NCI-H2081 treated with DMSO at 0.1 percent for 48 hours (cell line): Measurements from ENCODE around the gene RBM20.

ENCODE experiments used
- DNase-seq: peaks from one replicate; lab custom pipeline; 2025; lab: John Stamatoyannopoulos, UW

RBM20 gene

DNA sequence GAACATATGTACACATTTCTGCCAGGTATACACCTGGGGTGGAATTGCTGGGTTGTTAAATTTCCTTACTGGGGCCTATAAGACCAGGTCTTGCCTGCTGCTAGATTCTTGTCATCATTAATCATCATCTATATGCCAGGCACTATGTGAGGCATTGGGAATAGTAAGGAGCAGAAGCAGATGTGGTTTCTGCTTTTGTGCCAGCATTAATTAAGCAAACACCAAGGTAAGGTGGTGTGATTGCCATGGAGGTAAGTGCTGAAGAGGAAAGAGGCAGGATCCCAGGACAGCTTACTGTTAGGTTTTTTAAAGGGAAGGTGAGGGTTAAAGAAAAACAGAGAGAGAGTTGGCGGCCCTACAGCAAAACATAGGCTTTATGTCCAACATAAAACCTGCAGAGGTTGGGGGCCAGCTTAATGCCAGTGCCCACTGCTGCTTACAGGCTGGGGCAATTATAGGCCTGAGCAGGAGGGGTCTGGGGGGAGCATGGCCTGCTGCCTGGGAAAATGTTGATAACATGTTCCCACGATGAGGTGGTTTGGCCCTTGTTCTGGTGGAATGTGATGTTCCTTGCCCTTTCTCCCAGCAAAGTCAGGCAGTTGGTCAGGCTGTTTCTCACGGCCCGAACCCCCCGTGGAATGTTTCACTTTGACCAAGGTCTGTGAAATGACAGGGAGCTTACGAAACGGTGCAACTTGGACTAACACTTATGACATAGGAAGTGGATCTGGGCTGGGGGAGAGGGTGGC is 93.9 kb downstream of the RBM20 start:
- DNase-seq: no peak

DNA sequence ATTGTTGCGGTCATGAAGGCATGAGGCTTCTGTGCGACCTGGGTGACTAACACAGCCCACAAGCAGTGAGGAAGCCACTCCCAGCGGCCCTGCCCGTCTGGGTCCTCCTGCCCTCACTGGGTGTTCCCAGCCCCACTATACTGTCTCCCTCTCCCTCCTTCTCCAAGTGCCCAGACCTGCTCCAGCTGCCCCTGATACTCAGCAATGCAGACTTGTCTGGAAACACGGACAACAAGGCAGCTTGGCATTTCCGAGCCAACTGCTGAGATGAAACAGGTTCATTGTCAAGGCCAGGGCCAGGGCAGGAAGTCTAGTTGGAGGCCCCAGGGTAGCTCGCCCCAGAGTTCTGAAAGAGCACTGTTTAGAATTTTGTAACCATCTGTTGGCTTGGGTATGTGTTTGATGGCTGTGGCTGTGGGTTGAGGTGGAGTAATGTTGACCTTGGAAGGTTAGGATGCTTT is 95.7 kb downstream of the RBM20 start:
- no peak for DNase-seq

DNA sequence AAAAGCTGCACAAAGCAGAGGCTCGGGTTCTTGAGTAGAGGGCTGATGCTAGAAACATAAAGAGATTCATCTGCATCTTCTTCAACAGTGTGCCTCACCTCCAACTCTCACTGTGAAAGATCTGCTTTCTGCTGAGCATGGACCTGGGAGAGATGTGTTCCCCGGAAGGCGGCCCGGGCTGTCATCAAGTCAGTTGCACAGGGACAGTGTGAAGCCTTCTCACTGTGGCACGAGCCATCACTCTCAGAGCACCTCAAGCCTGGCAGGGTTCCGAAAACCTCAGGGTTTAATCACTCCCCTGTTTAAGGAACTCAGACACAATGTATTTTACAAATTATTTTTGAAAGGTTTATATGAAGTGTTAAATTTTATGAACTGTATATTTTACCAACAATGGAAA is 98.7 kb downstream of the RBM20 start:
- no peak for DNase-seq

DNA sequence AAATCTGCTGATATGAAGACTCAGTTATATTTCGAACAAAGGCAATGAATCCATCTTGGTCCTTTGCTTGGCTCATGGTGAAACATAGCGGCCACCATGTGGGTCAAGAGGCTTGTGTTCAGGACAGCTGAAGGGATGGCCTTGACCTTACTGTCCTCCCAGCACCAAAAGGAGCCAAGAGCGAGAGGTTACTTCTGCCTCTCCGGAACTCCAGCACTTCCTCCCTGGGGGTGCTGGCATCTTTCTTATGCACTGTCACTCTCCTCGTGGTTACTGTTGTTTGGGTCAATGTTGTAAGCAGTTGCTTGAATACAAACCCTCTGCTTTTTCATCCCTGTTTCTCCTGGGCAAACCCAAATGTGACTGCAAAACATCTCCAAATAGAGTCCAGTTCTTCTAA is 100.6 kb downstream of the RBM20 start:
- DNase-seq: no peak

DNA sequence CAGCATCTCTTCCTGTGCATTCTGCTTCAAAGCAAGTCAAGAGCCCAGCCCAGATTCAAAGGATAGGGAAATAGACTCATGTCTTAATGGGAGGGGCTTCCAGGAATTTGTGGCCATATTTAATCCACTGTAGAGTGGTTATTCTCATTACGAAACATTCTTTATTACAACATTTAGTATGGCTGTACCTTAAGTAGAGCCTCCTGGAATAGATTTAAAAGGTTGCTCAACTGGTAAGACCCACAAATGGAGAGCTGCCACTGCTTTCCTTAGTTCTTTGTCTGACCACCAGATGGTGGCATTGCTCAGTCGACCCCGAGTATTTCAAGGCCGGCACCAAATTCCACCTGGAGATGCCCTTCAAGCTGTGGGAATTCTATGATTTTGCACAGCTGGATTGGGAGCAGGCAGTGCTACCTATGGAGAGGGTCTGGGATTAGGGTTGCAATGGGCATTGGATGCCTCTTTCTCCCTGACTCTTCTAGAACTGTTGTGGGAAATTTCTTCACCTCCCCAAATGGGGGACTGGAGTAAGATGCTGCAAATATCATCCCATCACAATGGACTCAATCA is 102.2 kb downstream of the RBM20 start:
- DNase-seq: no peak

DNA sequence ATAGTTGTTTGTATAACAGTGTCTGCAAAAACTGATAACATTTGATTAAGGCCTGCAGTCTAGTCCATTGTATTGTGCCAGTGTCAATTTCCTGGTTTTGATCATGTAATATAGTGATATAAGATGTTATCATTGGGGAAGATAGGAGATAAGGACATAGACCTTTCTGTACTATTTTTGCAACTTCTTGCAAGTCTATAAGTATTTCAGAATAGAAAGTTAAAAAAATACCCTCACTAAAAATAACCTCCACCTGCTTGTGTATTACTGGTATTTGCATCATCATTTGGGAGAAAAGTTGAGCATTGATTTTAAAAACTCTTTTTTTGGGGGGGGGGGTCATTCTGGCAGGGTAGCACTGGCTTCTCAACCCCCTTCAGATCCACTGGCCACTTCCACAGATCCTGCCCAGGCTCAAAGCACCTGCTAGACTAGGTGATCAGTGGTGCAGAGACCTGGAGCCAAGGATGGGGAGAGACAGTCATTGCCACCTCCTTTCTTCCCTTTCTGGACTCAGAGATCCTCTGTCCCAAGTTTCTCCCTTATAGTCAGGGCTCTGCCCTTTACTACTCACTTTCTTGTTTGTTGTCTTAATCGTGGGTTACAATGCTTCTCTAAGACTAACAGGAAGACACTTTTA is 103.0 kb downstream of the RBM20 start:
- no peak for DNase-seq

DNA sequence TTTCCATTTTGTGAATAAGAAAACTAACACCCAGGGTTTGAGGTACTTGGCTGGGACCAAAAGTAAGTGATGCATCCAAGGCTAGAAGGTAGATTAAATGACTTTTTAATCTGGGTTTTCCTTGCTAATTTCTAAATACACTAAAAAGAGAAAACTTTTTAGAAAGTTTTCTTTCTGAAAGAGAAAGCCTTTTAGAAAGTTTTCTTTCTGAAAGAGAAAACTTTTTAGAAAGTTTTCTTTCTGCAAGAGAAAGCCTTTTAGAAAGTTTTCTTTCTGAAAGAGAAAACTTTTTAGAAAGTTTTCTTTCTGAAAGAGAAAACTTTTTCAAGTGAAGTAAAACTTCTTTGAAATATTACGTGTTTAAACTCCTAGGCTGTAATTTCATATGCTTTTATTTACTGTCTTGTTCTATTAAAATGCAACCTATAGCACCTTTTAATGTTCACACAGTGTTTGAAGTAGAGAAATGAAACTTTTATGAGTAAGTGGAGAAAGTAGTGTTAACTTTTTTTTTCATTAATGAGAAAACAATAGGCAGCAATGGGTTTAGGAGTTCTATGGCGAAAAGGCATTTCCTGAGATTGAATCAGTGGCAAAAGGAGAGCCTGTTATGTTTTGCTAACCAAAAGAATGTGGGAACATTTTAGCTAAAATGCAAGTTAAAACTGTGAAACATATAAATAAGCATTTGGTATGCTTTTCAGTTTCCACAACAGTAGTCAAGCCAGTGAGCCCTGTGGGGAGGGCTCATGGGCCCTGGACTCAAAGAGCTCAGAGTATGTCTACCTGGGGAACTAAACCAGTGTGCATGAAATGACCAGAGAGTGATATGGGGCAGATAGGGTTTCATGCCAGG is 103.7 kb downstream of the RBM20 start:
- DNase-seq: no peak

DNA sequence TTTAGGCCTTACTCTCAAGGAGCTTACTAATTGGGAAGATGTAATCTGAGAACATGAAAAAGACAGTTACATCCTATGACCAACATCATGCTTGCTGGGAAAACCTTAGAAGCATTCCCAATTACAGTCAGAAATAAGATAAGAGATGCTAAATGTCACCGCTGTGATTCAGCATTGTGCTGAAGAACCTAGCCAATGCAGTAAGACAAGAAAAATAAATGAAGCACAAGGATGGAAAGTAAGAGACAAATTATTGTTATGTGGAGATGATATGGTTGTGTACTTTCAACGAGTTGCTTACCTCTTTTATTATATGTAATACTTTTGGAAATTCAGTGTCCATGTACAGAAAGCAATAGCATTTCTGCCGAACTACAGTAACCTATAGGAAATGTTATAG is 104.8 kb downstream of the RBM20 start:
- no peak for DNase-seq

DNA sequence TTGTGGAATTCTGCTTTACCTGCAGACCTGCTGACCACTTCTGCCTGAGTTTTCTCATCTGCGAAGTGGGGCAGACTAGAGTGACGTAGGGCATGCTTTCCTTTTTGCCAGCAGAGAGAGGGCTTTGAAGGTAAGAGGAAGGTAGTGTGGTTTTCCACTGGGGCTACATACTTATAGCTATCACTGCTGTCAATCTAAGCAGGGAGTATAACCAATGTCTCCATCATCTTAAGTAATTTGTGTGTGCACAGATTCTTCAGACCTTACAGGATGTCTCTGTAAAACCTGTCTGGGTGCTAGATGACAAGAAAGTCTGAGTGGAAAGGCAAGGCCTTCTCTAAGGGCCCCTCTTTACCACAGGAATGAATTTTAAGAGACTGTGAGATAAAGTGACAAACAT is 106.8 kb downstream of the RBM20 start:
- no peak for DNase-seq

DNA sequence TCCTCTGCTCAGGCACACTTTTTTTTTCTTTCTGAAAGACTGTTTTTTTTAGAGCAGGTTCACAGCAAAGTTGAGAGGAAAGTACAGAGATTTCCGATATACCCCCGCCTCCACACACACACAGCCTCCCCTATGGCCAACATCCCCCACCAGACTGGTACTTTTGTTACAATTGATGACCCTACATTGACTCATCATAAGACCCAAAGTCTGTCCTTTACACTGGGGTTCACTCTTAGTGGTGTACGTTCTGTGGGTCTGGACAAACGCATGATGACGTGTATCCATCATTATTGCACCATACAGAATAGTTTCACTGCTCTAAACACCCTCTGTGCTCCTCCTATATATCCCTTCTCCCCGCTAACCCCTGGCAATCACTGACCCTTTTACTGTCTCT is 107.7 kb downstream of the RBM20 start:
- DNase-seq: no peak

DNA sequence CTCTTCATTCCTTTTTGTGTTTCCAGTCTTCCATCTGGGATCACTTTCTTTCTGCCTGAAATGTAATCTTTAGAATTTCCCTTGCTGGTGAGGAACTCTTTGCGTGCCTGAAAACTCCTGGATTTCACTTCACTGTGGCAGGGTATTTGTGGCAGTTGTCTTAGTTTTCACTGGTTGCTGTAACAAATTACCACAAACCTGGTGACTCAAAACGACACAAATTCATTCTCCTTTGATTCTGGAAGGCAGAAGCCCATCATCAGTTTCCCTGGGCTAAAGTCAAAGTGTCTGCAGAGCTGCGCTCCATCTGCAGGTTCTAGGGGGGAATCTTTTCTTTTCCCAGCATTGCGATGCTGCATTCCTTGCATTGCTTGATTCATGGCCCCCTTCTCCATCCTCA is 109.3 kb downstream of the RBM20 start:
- no peak for DNase-seq

DNA sequence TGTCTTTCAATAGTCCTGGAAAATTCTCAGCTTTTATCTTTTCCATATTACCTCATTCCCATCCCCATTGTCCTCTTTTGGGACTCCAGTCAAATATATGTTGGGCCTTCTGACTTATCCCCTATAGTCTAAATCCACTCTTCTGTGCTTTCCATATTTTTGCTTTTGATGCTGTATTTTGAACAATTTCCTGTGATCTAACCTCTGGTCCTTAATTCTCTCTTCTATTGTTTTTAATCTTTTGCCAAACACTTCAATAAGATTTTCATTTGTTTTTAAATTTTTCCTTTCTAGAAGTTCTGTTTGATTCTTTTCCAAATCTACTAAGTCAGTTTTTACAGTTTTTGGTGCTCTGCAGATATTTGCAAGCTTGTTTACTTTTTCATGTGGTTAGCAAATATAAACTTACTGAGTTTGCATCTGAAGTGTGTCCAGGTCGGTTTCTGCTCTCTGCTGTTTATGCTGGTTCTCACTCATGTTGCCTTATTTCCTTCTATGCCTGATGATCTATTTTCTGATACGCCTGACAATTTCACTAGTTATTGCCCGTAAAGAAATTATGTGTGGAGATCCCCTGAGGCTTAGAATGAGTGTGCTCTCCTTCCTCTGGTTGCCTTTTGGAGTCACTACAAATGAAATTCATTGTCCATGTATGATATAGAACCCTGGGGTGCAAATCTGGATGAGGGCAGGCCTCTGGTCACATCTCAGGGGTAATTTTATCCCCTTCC is 110.4 kb downstream of the RBM20 start:
- no peak for DNase-seq

DNA sequence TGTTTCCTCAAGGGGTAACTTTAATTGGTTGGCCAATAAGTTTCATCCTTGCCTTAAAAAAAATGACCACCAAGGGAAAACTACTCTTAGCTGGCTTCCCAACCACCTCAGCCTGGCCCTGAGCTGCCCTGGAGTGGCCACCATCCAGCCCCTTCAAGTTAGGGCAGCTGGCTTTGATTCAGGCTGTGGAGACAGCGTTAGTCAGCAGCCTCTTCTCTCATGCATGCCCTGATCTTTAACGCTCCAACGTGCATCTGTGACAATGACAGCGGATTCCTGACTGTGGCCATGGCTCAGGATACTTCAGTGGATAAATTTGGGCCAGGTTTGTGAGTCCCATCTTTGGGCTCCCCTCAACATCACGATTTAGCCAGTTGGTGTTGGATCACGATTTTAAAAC is 111.6 kb downstream of the RBM20 start:
- no peak for DNase-seq

DNA sequence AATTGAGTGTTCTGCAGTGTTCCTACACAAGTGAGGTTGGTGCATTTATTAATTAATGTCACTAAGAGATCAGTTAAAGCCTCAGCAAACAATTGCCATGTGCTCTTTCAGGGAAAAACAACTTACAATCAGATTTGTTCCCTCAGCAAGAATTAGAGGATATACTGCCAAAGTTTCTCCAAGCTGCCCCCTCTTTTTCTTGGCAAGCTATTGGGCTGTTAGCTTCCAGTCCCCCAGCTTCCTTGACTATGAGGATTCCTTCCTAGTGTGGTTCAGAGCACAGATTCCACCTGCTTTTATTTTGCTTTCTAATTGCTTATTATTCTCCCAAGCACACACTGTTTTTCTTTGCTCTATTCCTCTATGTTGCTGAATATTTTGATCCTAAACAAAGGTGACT is 112.7 kb downstream of the RBM20 start:
- DNase-seq: no peak

DNA sequence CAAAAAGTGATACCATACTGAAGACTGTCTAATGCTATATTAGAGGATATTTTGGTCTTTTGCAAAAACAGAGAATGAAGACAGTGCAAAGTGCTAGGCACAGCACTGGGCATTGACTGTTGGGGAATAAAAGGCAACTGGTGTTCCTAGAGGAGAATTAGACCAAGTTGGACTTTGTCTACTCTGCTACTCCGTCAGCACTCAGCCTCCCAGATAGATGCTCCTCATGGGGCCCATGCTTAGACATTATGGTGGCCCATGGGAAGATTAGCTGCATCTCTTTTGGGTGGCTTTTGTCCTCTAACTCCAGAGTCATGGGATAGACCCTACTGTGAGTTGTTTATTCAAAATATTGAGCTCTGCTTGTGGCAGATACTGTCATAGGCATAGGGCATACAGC is 113.5 kb downstream of the RBM20 start:
- DNase-seq: no peak

DNA sequence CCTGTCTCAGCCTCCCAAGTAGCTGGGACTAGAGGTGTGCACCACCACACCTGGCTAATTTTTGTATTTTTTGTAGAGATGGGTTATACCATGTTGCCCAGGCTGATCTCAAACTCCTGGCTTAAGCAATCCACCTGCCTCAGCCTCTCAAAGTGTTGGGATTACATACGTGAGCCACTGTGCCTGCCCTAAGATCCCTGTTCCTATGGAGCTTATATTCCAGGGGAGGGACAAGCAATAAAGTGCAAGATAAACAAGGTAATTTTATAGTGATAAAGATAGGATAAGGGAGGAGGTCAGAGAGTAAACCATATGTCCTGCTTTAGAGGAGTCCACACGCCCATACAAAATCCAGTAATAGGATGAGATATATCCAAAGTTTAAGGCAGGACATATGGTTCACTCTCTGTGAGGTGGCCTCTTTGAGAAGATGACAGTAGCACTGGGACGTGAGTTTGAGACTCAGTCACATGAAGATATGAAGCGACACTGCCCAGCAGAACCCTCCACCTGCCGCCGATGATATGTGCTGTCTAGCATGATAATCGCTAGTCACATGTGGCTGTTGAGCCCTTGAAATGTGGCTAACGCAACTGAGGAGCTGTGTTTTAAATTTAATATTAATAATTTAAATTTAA is 114.1 kb downstream of the RBM20 start:
- DNase-seq: no peak

DNA sequence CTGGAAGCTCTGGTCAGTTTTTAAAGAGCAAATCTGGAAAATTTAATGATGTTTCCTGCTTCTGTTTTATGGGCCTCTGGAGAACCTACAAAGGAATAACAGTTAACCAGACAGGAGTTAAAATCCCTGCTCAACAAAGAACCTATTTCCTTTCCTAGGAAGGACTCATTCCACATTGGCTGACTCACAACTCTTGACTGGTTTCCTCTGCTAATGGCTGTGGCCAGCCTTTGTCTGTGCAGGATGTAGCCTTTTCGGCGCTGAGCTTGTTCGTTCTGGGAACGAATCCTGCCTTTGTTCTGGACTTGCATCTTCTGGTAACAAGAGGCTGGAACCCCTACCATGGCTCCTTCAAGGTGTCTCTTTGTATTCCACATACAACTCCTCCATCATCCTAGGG is 114.8 kb downstream of the RBM20 start:
- no peak for DNase-seq

DNA sequence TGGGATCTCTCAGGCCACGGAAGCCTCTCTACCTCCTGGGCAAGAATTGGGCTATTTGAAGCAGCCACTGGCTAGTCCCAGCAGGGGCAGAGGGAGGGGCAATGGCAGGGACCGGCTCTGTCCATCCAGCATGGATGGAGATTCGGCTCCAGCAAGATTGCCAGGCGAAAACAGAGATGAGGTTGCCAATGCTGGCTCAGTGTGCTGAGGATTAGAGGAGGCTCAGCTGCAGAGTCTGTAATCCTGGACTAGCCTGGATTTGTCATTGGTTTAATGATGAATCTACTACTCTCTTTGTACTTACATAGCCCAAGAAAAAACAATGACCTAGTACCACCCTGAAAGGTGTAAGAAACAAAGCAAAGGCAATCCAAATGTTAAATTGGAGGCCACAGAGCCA is 115.4 kb downstream of the RBM20 start:
- no peak for DNase-seq

DNA sequence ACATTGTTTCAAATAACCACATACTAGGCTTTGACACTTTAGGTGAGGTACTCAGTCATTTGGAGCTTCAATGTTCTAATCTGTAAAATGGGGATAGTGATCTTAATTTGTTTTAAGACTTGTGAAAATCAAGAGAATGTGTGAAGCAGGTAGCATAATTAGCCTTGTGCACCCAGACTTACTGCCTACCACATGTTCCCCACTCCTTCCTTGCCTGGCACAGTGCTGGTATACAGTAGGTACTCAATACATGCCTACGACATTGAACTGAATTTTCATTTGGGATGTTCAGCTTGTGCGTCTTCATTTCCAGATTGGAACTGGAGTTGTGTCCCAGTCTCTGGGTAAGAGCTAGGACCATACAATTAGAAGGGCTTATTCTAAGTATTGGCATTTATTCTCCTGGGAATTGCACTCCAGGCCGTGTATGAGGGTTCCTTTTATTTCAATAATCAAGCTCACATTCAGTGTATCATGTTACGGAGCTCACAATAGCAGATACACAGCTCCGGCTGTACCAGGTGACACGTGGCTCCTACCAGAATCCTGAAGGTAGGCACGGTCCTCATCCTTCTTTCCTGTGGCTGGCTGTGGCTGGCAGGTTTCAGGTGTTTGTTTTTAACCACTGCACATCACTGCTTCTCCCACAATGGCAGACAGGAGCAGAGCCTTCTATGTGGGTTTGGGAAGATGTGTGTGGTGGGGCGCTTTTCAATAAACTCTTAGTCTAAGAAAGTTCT is 118.1 kb downstream of the RBM20 start:
- DNase-seq: no peak

DNA sequence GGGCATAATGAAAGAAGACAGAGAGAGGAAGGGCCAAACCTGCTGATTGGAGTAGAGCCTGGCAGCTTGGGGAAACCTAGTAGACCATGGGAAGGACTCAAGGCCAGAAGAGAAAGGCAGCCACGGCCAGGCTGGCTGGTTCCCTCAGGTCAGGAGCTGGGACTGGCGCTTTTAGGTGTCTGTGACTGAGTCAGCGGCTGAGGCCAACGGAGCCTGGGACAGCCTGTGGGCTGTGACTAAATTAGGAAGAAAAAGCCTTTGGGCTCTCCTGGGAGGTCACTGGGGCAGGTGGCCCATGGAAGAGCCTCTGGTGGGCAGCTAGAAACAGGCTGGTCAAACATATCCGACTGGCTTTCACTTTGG is 118.7 kb downstream of the RBM20 start:
- DNase-seq: no peak

DNA sequence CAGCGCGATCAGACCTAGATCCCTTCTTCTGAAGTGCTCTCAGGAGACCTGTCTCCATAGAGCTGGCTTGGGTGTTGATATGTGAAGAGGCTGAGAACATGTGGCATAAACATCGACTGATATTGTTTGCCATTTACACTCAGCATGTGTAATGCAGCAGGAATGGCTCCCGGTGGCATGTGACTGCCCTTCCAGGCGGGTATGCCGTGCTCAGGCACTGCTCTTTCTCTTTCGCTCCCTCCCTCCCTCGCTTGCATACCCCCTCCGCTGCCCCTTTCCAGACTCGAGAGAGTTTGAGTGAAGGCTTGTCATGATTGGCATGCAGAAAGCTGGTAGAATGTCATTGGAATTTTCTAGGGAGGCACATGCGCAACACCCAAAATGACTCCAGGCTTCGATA is 120.2 kb downstream of the RBM20 start:
- no peak for DNase-seq
